Stimulated activated CD8-positive, alpha-beta memory T cell treated with anti-CD3 and anti-CD28 coated beads, Interleukin-15, amount 100 ng/mL, for 48 hours (primary cell): ENCODE measurements around the gene GRAMD4.

Source experiments
- DNase-seq, 2 donors: peaks; one replicate each; pipeline ENCODE4 v3.0.0-alpha.2; 2020; ENCODE audit warnings: low read depth in 2 of 2

GRAMD4 gene

DNA sequence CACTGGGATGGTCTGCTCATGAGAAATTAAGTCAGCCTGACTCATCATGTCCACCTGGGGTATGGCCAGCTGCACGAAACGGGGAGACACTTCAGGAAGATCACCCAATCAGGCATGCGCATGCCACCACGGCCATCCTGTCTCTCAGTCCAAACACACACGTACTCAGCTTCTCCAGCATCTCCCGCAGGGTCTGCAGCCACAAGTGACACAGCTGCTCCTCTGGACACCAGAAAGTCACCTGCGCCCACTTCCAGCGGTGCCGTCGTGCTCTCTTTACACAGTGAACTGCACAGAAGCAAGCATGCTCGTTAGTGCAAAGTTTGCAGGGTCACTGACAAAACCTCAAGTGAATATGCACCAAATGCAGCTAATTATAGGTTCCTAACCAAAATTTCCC lies 99.7 kb downstream of the GRAMD4 start:
- DNase-seq = no peak

GRCh38 chr22:46721501-46722085 lies 101.4 kb downstream of the GRAMD4 start:
- no peak for DNase-seq

DNA sequence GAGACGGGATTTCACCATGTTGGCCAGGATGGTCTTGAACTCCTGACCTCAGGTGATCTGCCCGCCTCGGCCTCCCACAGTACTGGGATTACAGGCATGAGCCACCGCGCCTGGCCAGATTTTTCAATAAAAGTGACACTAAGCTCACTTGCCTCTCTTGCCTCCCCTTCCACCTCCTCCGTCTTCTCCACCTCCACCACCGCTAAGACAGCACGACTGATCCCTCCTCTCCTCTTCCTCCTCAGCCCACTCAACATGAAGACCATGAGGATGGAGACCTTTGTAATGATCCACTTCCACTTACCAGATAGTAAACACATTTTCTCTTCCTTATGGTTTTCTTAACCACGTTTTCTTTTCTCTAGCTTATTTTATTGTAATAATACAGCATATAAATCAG lies 103.7 kb downstream of the GRAMD4 start:
- no peak for DNase-seq

- DNase-seq = no peak
Measured at GRCh38 chr22:46725096-46725495, 104.9 kb downstream of the GRAMD4 start.

DNA sequence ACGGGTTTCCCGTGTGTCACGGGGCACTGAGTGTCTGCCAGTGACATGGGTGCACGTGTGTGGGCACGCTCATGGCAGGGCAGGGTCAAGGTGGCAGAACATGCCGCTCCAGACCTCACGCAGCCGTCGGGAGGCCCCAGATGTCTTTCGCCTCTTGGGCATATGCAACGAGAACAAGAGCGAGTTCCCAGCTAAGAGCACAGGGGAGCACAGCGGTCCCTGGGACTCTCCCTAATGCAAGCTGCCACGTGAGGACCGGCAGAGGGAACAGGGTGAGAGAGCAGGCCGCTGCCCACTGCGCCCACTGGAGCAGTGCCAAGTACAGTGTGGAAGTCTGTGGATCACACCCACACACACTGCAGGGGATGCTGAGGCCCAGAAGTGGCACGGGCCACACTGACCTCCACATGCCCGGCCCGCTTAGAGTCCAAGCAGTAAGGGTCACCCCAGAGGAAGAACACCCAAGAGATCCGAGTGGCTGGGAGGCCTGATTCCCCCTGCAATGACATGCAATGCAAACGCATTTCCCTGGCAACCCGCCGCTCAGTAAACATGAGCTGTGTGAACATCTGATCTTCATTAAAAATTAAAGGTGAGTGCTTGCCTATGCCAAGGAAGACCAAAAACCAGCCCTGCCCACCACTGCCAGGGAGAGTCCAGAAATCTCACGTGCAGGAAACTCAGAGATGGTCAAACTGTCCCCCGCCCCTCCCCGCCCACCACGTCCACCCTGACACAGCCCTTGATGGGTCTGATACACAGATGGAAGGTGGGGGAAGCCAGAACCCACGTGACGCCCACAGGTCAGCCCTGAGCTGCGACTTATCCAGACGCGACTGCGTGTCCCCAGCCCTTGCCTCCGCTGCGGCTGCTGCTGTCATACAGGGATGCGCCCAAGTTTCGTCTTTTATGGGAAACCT lies 106.1 kb downstream of the GRAMD4 start:
- no peak for DNase-seq

- no peak for DNase-seq
Measured at GRCh38 chr22:46726986-46727317, 106.8 kb downstream of the GRAMD4 start.

GRCh38 chr22:46727813-46728364 lies 107.7 kb downstream of the GRAMD4 start:
- no peak for DNase-seq

GRCh38 chr22:46728470-46728869 lies 108.3 kb downstream of the GRAMD4 start:
- no peak for DNase-seq
